OCI-M1 (cell line): ENCODE measurements around the gene ASTL.
"Not testable (repeated sequence)": the region's sequence is repeated elsewhere in the genome, so short reads cannot be mapped to it uniquely, and the experiment has no call there.

Source experiments
- DNase-seq: peaks from one replicate; lab custom pipeline; 2025; lab: John Stamatoyannopoulos, UW

Gene ASTL

DNA sequence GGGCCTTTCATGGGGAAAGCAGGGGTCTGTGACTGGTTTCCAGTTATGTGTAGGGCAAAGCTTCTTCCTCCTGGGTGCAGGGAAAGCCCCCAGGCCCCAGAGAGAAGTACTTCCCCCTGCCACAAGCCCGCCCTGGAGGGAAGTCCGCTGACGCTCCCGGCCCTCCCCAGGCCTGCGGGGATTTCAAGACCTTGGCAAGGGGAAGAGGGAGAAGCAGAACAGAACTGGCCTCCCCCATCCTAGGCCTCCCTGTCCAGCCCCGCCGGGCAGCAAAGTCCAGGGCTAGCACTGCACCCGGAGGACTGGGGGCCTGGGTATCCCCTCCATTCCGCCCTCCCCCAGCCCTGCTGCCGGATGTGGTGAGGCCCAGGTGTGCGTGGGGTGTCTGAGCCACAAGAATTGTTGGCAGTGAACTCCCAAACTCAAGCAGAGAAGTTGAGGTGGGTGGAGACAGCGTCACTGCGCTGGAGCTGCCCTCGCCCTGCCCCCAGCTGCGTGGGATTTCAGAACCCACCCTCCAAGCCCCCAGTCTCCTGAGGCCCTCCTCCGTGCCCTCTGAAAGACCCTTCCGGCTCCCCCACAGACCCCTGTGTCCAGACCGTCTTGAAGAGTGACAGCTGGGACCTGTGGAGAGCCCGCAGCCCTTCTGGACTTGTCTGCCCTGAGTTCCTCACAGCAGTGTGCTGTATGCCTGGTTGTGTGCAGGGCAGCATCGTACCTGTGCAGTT, 8.0 kb upstream of the ASTL start:
- DNase-seq, result no peak

DNA sequence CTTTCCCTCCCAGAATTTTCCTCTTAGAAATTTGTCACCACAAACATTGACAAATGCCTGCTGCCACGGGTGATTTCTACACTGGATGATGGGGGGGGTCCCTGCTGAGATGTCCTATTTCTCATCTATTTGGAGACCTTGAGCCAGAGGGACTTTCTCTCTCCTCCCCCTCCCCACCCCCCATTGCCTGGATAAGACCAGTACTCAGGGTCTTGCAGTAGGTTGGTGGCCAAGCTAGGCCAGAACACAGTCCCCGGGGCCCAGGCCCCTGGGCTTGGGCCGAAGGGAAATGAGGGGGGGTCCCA, 7.5 kb upstream of the ASTL start:
- no peak for DNase-seq

DNA sequence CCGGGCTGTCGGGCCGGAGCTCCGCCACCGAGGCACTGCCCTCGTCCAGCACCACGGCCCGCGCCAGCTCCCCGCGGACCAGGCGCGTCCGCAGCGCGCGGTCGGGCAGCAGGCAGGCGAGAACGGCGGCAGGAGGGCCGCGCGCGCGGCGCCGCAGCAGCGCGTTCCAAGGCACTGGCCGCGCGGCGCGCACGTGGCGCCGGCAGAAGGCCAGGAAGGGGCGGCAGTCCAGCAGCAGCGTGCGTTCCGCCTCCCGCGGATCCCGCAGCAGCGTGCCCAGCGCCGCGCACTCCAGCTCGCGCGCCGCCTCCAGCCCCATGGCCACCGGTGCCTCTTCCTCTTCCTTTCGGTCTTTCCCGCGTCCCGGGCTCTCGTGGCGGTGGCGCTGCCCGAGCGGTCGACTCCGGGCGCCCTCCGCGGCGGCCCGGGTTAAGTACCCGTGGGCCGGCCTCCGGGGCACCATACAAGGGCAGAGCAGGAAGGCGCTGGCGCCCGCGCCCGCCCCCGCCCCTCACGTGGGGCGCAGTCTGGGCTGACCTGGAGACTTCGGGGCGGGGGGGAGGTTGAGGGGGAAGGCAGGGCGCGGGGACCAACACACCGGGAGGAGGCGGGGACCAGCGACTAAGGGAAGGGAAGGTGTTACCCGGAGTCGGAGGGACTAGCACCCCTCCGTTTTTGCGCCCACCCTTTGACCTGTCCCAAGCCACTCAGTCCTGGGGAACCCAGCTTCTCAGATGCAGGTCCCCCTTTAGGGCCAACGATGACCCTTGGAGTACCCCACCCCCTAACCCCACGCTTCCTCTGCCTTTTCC, 6.9 kb upstream of the ASTL start, which contains the start of gene DUSP2:
Gene DUSP2 (minus strand): TSS at position 405 of the 812 bp plus-strand sequence. CDS start 86 bp downstream, at position 319.
- peak; percentile 75 for DNase-seq

DNA sequence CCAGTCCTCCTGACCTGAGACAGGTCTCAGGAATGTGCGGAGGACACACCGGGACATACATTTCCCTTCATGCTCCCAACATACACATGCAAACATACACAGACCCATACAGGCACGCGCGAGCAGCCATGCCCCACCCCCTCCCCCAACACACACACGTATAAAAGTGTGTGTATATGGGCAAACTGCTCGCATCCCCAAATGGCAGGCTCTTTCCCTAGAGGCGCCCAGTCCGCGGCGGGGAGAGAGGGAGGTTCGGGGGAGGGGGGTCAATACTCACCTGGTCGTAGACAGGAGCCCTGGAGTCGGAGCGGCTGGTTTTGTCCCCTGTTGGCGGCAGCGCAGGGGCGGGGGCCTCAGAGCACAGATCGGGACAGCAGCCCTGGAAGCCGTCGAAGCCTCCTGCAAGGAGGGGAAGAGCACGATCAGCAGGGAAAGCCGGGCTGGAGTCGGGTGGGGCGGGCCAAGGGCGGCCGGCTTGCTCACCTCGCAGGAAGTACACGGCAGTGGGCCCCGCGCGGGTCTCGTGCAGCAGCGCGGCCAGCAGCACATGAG, 6.3 kb upstream of the ASTL start:
- DNase-seq, result peak; percentile 55

DNA sequence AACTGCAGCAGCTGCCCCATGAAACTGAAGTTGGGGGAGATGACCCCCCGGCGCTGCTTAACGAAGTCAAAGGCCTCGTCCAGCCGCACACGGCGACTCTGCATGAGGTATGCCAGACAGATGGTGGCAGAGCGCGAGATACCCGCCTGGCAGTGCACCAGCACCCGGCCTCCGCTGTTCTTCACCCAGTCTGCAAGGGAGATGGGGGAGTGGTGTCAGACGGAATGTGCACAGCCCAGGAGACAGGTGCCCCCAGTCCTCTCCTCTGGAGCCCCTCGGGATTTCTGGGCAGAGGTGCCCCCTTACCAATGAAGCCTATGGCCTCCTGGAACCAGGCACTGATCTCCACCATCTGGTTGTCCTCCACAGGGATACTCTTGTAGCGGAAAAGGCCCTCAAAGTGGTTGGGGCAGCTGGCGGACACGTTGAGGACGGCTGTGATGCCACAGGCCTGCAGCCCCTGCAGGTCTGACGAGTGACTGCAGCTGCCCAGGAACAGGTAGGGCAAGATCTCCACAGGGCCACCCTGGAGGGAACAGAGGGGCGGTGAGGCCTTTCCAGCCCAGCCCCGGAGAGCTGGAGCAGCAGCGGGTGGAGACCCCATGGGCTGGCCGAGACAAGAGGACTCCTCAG, 5.7 kb upstream of the ASTL start:
- peak; percentile 51 for DNase-seq

DNA sequence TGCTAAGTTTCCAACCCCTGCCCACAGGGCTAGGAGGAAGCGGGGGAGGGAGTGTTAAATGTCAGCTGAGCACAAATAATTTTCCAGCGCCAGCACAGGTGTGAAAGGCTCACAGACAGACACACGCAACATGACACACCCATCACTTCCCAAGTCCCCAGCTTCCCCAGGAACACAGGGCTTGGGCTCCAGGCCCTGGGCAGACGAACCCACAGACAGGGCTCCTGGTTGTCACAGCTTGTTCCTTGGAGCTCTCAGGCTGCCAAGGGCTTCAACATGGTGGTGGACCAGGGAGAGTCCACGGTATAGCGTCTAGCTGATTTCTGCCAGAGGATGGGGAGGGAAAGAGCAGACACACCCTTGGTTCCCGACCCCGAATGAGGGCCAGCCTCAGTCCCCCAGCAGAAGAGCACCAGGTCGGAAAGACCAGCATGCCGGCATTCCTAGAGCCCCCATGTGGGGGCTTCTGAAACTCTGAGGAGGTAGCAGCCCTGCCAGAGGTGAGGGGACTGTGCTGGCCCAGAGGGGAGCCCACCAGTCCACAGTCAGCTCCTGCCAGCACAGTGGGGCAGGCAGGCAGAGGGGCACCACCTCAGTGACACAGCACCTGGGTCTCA, 5.0 kb upstream of the ASTL start:
- DNase-seq, result no peak

DNA sequence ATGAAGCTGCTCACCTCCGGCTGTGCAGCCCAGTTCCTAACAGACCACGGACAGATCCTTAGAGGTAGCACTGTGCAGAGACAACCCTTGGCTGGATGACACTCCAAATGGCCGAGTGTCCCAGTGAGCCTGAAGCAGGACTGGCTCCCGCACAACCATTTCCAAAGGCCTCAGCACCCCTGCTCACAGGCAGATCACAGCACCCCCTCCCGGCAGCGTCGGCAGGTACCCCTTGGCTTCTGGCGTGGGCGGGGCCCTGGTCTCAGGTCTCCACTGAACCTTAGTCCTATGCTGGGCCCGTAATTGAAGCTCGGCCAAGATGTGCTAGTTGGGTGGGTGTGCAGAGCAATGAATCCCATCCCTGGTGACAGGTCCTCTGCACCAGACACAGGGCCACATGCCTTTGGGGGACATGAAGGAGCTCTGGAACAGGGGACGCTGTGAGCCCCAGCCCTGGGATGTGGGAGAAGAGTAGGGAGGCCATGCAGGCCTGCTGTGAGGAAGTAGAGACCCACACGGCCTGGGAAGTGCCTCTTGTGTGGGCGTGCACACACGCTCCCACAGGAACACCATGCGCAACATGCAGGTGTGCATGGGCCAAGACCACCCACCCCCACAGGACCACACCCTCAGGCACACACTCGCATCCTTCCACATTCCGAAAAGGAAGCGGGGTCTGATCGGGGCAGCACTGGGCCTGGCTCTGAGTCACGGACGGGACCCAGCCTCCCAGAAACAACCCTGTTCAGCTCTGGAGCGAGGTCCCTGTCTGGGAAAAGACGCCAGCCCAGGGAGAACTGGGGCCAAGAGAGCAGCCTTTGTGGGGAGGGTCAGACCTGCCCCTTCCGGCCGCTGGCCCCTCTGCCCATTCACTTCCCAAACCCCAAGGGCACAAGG, 4.2 kb upstream of the ASTL start:
- DNase-seq, result no peak

DNA sequence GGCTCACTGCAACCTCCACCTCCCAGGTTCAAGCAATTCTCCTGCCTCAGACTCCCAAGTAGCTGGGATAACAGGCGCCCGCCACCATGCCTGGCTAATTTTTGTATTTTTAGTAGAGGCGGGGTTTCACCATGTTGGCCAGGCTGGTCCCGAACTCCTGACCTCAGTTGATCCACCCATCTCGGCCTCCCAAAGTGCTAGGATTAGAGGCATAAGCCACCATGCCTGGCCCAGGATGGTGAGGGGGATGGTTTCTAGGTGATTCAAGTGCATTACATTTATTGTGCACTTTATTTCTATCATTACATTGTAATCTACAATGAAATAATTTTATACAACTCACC, 3.3 kb upstream of the ASTL start:
- not testable (repeated sequence) for DNase-seq

DNA sequence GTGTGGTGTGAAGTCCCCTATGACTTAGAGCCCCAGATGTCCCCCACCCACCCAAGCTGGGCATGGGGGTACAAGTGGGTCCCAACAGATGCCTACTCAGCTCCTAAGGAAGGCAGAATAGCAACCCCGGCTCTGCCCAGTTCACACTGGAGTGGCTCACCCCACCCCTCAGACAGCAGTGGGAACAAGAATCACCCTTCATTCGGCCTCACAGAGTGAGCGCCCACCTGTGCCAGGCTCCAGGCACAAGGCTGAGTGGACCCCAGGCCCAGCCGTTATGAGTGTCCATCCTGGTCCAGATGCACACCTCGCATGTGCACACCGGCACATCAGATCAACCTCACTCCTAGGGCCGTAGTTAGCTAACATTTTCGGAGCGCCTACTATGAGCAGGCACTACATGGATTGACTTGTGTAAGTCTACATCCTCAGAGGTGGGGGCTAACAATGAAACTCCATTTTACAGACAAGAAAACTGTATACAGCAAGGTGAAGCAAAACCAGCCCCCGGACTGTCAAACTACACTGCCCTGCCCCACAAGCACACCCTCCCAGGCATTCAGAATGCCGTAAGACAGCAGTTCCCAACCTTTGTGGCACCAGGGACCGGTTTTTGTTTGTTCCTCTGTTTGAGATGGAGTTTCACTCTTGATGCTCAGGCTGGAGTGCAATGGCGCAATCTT, 2.8 kb upstream of the ASTL start:
- DNase-seq, result no peak

DNA sequence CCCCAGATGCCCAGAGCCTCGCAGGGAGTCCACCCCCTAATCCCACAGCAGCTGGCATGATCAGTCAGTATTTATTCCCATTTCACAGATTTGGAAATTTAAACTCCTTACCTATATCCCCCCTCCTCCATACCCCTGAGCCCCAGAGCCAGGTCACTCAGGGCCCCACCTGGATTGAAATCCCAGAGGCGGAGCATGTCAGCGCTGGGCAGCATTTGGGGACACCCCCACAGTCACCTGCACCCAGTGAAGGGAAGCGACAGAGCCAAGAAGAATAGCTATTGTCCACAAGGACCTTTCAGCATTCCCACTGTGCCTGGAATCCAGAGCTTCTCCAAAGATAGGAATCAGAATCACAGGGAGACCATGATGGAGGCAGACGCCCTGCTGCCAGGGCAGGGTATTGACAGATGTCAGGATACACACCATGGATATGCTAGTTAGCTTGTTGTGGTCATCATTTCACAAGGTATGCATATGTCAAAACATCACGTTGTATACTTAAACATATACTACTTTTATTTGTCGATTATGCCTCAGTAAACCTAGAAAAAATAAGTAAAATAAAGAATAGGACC, 968 bp upstream of the ASTL start:
- DNase-seq, result no peak

DNA sequence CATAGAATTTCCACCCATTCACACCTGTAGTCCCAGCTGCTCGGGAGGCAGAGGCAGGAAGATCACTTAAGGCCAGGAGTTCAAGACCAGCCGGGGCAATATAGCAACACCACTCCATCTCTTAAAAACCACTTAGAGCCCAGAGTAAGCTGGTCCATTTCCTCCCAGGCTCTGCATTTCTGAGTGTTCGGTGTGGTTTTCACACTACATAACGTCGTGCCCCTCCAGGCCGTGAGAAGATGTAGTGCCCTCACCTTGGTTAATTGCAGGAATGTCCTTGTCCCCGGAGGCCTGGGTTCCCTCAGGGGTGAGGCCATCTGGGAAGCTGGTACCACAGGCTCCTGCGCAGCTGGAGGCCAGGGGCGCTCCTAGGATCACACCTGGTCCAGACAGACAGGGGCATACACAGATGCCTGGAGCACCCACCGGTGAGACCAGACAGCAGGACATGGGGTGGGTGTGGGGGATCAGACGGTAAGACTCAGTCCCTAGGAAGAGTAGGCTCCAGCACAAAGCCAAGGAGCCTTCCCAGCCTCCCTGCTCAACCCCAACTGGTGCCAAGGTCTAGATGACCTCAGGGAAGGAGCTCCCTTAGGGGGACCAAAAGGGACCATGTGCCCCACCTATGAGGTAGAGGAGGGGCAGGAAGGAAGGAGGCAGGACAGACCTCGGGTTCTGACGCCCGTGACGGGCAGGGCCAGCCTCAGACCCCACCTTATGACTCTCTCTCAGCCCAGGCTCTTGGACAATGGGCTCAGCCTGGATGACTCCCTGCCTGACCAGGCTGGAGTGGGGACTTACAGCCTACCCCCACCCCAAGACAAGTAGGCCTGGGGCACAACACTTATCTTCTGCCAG, 752 bp downstream of the ASTL start:
- DNase-seq, result no peak

DNA sequence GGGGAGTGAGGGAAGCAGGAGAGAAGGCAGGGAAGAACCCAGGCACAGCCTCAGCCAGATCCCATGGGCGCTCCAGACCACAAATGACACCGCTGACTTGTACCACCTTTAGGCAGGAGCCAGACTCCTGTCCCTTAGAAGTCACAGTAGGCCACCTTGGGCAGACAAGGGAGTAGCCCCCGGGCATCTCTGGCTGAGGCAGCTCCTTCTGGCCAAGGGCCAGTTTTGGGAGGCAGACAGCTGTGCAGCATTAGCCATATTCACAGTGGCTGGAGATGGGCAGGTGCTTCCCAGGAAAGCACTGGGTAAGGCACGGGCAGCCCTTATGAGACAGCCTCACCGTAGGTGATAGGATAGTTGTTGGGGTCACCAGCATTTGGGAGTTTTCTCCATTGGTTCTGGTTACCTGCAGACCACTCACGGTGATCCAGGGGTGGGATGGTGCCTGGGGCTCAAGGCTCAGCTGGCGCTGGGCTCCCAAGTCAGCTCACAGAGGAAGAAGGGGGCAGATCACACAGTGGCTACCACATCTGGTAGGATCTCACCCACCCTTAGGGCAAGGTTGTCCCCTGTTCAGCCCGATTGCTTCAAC, 2.1 kb downstream of the ASTL start:
- no peak for DNase-seq

DNA sequence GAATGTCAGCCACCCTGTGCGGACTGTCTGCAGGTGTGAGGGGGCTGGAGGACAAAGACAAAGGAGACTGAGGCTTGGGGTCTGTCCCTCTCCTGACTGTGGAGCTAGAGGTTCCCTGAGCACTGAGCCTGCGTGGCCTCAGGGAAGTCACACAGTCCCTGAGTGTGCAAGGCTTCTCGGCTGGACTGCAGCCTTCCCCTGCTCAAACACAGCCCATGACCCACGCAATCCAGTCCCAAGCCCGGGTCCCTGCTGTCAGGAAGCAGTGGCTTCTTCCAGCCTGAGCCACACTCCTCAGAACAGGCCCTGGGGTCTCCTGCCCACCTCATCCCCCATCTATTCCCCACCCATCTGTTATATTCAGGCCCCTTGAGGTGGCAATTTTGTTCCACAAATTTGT, 2.7 kb downstream of the ASTL start:
- no peak for DNase-seq

DNA sequence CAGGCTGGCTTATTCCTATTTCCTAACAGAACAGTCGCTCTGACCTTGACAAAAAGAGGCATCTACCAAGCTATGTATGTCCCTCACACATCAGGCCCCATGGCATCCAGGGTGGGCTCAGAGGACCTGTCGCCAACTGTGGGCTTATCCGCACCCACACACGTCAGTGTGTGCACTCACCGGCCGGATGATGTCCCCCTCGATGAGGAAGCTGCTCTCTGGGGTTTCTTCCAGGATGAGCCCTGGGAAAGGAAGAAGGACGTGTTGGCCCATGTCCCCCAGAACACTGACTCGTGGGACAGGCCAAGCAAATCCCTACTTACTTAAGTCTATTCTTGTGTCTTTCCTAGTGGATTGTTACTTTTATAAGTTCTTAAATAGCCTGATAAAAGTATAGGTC, 3.1 kb downstream of the ASTL start:
- DNase-seq, result no peak

DNA sequence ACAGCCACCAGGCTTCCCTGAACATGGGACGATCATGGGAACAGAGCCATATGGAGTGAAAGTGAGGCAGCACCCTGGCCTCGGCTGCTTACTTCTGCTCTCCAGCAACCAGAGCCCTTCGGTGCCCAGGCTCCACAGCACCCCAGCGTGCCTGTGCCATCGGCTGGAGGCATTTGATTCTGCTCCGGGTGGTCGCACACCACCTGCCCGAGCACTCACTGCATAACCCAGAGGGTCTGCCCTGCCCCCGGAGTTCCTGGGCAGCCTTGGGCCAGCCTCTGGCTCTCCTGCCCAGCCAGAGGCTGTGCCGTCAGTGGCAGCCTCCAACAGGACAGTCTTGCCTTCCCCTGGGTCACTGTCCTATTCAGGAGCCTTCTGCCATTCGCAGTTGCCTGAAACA, 3.9 kb downstream of the ASTL start:
- DNase-seq, result no peak

DNA sequence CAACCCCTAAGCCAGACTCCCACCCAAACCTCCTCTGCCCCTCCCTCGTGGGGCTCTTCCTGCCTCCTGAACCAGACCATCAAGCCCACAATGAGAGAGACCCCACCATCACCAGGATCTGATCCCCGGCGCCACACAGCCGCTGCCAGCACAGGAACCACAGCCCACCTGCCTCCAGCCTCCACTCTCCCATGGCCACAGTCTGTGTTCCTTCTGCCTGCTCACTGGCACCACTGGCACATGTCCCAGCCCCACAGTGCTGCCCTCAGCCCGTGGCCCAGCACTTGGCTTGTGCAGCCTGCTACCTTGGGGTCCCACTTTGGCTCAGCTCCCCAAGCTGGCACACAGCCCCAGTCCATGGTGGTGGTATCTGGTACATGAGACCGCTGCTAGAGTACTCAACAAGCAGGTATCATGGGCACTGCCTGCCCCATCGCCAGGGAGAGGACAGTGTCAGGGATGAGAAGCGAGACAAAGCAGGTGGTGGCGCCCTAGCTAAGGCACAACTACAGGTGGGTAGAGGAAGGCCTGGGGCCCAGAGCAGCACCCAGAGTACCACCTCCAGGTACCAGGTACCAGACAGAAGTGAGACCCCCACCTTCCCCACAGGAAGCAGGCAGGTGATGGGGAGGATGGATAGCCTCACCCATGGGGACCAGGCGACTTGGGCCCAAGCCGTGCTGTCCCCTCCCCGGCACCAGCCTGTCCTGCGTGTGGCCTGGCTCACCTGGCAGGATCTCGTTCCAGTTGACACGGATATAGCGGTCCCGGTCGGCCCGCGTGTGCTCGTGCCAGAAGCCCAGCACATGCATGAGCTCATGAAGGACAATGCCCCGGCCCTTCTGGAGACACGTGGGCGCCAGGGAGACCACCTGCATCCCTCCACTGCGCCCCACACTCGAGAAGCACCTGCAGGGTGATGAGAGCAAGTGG, 6.2 kb downstream of the ASTL start:
- no peak for DNase-seq

DNA sequence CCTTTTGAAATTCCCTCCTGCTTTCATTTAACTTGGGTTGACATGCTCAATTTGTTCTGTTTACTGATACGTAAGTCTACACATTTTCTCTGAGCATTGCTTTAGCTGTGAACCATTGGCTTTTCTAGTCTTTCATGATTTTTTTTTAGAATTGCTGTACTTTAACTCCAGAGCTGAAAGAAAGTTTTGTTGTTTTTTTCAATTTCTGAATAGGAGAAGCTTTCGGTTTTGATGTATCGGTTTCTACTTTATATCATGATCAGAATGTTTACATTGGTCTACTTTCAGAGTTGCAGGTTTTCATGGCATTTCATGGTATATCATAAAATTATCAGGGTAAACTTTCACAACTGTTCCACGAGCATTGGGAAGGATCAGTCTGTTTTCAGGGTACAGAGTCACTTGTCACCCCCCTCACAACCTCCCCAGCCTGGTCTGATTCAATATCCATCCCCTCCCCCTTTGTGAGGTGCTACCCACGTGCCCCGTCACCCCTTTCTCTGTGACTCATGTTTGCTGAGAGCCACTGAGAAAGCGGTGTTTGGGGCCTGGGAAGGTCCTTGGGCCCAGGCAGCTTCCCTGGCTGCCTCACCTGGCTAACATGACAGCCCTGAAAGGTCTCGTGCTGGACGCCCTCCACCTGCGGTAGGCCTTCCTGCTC, 7.0 kb downstream of the ASTL start:
- no peak for DNase-seq

DNA sequence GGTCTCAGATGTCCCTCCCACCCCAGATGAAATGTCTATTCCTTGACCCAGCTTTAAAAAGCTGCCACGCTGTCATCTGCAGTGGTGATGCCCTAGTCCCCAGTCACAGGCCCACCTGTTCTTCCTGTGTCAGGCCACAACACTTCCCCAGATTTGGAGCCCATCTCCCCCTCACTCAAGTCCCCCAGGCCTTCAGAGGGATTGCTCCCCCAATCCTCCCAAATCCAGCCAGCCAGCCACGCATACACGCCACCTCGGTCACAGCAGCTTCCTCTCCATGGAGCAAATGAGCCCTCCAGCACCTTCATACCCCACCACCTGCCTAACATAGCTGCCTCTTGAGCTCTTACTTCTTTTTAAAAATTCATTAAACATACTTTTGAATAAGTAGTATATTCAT, 7.8 kb downstream of the ASTL start:
- DNase-seq, result no peak
